GM21526 (cell line): ENCODE results near the gene ESAM.

ENCODE experiments used
- ATAC-seq: cut with Tn5 transposase; IDR thresholded peaks from one replicate; pipeline ENCODE4 v1.9.1; 2021; ENCODE audit warnings: moderate library complexity; ENCODE audit not compliant: unreplicated experiment, low FRiP score

Gene ESAM

GRCh38 chr11:124737638-124738305, 24.3 kb downstream of the ESAM start:
- no peak for ATAC-seq

GRCh38 chr11:124736736-124737135, 25.4 kb downstream of the ESAM start:
- no peak for ATAC-seq

GRCh38 chr11:124732230-124732629, 29.9 kb downstream of the ESAM start:
- ATAC-seq = no peak

DNA sequence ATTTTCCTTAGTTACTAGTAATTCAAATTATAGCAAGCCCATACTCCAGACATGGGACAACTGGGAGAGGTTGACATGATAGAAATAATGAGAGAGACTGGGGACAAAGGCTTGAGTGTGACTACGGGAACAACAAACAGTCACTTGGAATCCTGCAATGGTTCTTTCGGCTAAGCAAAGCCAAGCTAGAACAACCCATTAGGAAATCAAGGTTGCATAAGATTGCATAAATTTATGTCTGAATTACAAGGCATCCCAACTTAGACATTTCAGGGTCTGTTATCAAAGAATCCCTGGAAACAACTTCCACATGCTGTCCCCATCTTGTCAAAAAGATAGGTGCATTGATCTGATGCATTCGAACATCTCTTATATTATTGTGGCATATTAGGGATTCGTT, 32.5 kb downstream of the ESAM start:
- no peak for ATAC-seq

DNA sequence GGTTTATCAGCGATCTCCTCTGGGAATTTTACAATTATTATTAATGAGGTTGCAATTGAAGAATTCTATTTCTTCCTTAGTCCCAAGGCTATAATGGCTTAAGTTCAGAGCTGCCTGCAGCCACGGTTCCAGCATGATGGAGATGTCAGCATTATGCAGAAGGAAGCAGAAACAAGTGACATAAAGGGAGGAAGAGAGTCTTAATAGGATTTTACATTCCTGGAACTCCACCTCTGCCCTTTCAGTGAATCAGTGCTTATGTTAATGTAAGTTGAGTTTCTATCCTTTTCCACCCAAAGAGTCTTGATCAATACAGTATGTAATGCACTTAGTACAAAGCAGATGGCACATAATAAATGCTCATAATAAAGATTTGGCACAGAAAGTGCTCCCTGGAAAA, 34.0 kb downstream of the ESAM start:
- no peak for ATAC-seq

- no peak for ATAC-seq
These were observed 34.6 kb downstream of the ESAM start for GRCh38 chr11:124727474-124727873.

DNA sequence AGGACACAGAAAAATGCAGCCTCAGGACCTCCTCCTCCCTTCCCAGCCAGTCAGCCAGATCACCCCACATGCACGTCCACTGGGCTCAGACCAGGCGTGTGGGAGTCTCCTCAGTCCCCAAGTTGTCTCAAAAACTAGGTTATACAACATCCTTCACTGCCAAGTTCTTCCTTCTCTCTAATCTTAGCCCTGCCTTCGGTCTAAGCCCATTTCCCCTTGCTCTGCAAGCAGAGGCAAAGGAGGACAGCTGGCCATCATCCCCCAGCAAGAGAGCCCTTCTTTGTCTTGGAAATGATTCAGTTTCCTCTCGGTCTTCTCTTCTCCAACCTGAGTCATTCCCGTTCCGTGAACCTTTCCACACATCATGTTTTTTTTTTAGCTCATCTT, 36.4 kb downstream of the ESAM start:
- ATAC-seq = no peak

GRCh38 chr11:124724979-124725718, 36.9 kb downstream of the ESAM start:
- peak; percentile 58 for ATAC-seq

DNA sequence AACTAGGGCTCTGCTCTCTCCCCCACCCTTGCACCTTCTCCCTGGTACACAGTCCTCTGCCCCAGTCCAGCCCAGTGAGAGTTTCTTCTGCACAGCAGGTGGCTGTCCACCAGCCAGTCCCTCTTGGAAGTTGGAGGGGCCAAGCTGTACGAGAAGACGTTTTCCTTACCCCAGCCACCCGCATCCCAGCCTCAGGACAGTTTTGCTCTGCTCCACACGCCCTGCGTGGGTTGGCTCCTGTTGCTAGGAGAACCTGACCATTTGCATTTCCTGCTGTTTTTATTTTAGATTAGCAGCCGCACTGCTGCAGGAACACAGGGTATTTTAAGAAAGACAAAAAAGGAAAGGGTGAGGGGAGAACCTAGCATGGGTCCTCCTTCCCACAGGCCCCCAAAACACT, 39.9 kb downstream of the ESAM start:
- ATAC-seq = no peak

- ATAC-seq = no peak
These were observed 42.6 kb downstream of the ESAM start for GRCh38 chr11:124719534-124719933.

- no peak for ATAC-seq
These were observed 43.3 kb downstream of the ESAM start for GRCh38 chr11:124718801-124719200.

GRCh38 chr11:124717786-124718651, 44.1 kb downstream of the ESAM start:
- no peak for ATAC-seq

- ATAC-seq = no peak
These were observed 44.7 kb downstream of the ESAM start for GRCh38 chr11:124717421-124717785.

DNA sequence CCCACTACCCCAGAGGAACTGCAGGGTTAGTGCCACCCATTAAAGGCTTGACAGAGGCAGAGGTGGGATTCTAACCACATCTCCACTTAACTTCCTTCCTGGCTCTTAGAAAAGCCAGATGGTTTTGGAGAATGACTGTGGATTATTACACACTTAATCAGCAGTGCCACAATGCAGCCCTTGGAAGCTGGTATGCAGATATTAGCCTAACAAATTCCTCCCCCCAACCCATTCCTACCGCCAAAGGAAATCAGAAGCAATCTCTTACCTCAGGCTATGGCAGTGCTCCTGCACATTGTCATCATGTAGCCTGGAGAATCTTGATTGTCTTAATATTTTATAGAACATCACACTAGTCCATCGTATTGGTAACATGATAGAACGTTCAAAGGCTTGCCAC, 45.5 kb downstream of the ESAM start:
- ATAC-seq = no peak

- ATAC-seq = no peak
These were observed 49.7 kb downstream of the ESAM start for GRCh38 chr11:124712392-124712791.

- ATAC-seq = no peak
These were observed 54.3 kb downstream of the ESAM start for GRCh38 chr11:124707829-124708228.
